ENCODE measurements around the gene SIX5.
"Not testable (repeated sequence)": the region's sequence is repeated elsewhere in the genome, so short reads cannot be mapped to it uniquely, and the experiment has no call there.

- not testable (repeated sequence) for TF ChIP-seq CTCF (conservative IDR thresholded peaks at IDR 0.05; ENCODE audit: low read length); EZH2phosphoT487 (IDR thresholded peaks at IDR 0.05; ENCODE audit: borderline replicate concordance, low read depth, low read length)
Observed at GRCh38 chr19:45720065-45720464, 49.0 kb downstream of the SIX5 start.
